Measurements from ENCODE around the gene MYH11.

DNA sequence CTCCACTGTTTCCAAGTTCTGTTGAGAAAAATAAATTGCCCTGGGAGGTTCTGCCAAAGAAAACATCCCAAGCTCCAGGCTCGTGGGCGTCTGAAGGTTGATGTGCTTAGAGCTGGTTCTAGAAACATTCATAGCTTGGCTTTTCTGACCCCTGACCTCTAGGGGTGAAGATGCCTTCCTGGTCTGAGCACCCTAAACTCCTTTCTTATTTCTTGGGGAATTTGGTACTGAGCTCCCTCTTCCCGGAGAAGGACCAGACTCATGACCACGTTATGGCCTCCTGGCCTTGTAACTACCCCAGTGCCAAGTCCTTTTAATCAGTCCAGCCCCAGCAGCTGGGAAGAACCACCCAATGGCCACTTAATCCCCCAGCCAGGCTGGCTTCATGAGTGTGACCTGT, 66.4 kb downstream of the MYH11 start:
- TF ChIP-seq ZNF350 (CRISPR knock-in tag; IDR thresholded peaks at IDR 0.05; ENCODE audit: borderline replicate concordance, low read depth) (no peak), BRD4 (CRISPR knock-in tag; IDR thresholded peaks at IDR 0.05) (no peak), BRCA1 (CRISPR knock-in tag; IDR thresholded peaks at IDR 0.05) (no peak), GMEB2 (CRISPR knock-in tag; IDR thresholded peaks at IDR 0.05; ENCODE audit: low read depth) (no peak), ZNF512 (CRISPR knock-in tag; IDR thresholded peaks at IDR 0.05) (no peak), NCOA5 (CRISPR knock-in tag; IDR thresholded peaks at IDR 0.05) (no peak), ZGPAT (CRISPR knock-in tag; IDR thresholded peaks at IDR 0.05) (no peak), MTA1 (CRISPR knock-in tag; IDR thresholded peaks at IDR 0.05; ENCODE audit: borderline replicate concordance) (no peak), CREB1 (IDR thresholded peaks at IDR 0.05) (no peak), CREB1 (CRISPR knock-in tag; IDR thresholded peaks at IDR 0.05) (no peak), EZH2 (conservative IDR thresholded peaks at IDR 0.05; ENCODE audit: low read depth, low read length) (no peak), MAFG (CRISPR knock-in tag; IDR thresholded peaks at IDR 0.05) (no peak)
- TF ChIP-seq, protein P1, sequence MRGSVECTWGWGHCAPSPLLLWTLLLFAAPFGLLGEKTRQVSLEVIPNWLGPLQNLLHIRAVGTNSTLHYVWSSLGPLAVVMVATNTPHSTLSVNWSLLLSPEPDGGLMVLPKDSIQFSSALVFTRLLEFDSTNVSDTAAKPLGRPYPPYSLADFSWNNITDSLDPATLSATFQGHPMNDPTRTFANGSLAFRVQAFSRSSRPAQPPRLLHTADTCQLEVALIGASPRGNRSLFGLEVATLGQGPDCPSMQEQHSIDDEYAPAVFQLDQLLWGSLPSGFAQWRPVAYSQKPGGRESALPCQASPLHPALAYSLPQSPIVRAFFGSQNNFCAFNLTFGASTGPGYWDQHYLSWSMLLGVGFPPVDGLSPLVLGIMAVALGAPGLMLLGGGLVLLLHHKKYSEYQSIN (CRISPR knock-in tag; IDR thresholded peaks at IDR 0.05; ENCODE audit: borderline replicate concordance) = no peak
- TF ChIP-seq, protein P2, sequence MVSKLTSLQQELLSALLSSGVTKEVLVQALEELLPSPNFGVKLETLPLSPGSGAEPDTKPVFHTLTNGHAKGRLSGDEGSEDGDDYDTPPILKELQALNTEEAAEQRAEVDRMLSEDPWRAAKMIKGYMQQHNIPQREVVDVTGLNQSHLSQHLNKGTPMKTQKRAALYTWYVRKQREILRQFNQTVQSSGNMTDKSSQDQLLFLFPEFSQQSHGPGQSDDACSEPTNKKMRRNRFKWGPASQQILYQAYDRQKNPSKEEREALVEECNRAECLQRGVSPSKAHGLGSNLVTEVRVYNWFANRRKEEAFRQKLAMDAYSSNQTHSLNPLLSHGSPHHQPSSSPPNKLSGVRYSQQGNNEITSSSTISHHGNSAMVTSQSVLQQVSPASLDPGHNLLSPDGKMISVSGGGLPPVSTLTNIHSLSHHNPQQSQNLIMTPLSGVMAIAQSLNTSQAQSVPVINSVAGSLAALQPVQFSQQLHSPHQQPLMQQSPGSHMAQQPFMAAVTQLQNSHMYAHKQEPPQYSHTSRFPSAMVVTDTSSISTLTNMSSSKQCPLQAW (CRISPR knock-in tag; IDR thresholded peaks at IDR 0.05) = no peak
- TF ChIP-seq, protein P3, sequence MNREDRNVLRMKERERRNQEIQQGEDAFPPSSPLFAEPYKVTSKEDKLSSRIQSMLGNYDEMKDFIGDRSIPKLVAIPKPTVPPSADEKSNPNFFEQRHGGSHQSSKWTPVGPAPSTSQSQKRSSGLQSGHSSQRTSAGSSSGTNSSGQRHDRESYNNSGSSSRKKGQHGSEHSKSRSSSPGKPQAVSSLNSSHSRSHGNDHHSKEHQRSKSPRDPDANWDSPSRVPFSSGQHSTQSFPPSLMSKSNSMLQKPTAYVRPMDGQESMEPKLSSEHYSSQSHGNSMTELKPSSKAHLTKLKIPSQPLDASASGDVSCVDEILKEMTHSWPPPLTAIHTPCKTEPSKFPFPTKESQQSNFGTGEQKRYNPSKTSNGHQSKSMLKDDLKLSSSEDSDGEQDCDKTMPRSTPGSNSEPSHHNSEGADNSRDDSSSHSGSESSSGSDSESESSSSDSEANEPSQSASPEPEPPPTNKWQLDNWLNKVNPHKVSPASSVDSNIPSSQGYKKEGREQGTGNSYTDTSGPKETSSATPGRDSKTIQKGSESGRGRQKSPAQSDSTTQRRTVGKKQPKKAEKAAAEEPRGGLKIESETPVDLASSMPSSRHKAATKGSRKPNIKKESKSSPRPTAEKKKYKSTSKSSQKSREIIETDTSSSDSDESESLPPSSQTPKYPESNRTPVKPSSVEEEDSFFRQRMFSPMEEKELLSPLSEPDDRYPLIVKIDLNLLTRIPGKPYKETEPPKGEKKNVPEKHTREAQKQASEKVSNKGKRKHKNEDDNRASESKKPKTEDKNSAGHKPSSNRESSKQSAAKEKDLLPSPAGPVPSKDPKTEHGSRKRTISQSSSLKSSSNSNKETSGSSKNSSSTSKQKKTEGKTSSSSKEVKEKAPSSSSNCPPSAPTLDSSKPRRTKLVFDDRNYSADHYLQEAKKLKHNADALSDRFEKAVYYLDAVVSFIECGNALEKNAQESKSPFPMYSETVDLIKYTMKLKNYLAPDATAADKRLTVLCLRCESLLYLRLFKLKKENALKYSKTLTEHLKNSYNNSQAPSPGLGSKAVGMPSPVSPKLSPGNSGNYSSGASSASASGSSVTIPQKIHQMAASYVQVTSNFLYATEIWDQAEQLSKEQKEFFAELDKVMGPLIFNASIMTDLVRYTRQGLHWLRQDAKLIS (CRISPR knock-in tag; IDR thresholded peaks at IDR 0.05) = no peak

All from HepG2 (cell line).